Endothelial cell of umbilical vein (primary cell): Measurements from ENCODE around the gene OGFOD2. TPM values are rescaled to one million over a fixed set of nuclear protein-coding genes. Genes with fewer than 3 reads are reported as not detected.

Experiments used
- BruUV-seq: library from RNA; stranded (reverse); fragments of 400-500 nt; replicated peaks from 2 replicates; lab custom pipeline; 2021; lab: Mats Ljungman, UMichigan
- CTCF ChIA-PET: fragments of 300-600, 350-600 bp; sonication (Branson Sonifier 250); formaldehyde crosslinking; loops from one replicate; lab custom pipeline; 2021; ENCODE audit warnings: antibody characterized with exemption, inconsistent platforms; lab: Charles Lee
- POLR2A ChIA-PET: fragments of 300-600, 350-600 bp; sonication (Branson Sonifier 250); formaldehyde crosslinking; loops from one replicate; lab custom pipeline; 2021; ENCODE audit warnings: antibody characterized with exemption, inconsistent platforms; lab: Charles Lee
- DNase-seq: peaks from one replicate; pipeline ENCODE4 v3.0.0-alpha.2; 2011; ENCODE audit warnings: low read depth, low spot score
- FAIRE-seq: peaks from 2 replicates; lab custom pipeline; 2011; peaks lifted over from hg19 to GRCh38; lab: Jason Lieb, UNC
- H2AFZ ChIP-seq: 2 replicates; pipeline ENCODE4 v1.6.0; 2012; ENCODE audit warnings: low read depth, low read length, control low read depth, inconsistent platforms
- H3K27ac ChIP-seq: 2 replicates; pipeline ENCODE4 v1.5.1; 2011; ENCODE audit warnings: low read depth, mild to moderate bottlenecking, control low read depth, low read length, moderate library complexity; ENCODE audit not compliant: insufficient read depth
- H3K27me3 ChIP-seq, 2 experiments: 2 replicates each; pipeline versions ENCODE4 v1.6.0 to v1.6.1; 2011; ENCODE audit warnings: low read length in 2 of 2, mixed read lengths in 1 of 2; ENCODE audit not compliant: control insufficient read depth in 2 of 2, insufficient read depth in 2 of 2
- H3K36me3 ChIP-seq, 2 experiments: 2 replicates in 1 of 2; 3 replicates in 1 of 2; pipeline ENCODE4 v1.5.1; 2011; ENCODE audit warnings: low read length in 2 of 2, mild to moderate bottlenecking in 1 of 2, moderate library complexity in 1 of 2; ENCODE audit not compliant: control insufficient read depth in 2 of 2, insufficient read depth in 2 of 2; ENCODE audit errors: extremely low read depth in 1 of 2
- H3K4me1 ChIP-seq: 3 replicates; pipeline ENCODE4 v1.5.1; 2011; ENCODE audit warnings: mild to moderate bottlenecking, low read length; ENCODE audit not compliant: control insufficient read depth, insufficient read depth; ENCODE audit errors: extremely low read depth
- H3K4me2 ChIP-seq: 2 replicates; pipeline ENCODE4 v1.6.1; 2011; ENCODE audit warnings: low read length, control low read depth, mixed read lengths; ENCODE audit not compliant: insufficient read depth
- H3K4me3 ChIP-seq, 3 experiments: fragments of 200-600 bp in 1 of 3; sonication (generic), shearing (Covaris generic) in 1 of 3; replicated peaks in 1 of 3; 2 replicates each; pipeline ENCODE4 v1.5.1; 2011 to 2016; ENCODE audit warnings: control low read depth in 3 of 3, low read length in 3 of 3, mild to moderate bottlenecking in 2 of 3, inconsistent platforms in 1 of 3, low read depth in 1 of 3, moderate library complexity in 1 of 3; ENCODE audit not compliant: insufficient read depth in 1 of 3
- H3K79me2 ChIP-seq: 2 replicates; pipeline ENCODE4 v1.6.0; 2012; ENCODE audit warnings: low read length, inconsistent platforms; ENCODE audit not compliant: control insufficient read depth, insufficient read depth
- H3K9ac ChIP-seq: replicated peaks from 2 replicates; pipeline ENCODE3; 2011; ENCODE audit warnings: low read length, control low read depth; ENCODE audit not compliant: insufficient read depth; ENCODE audit errors: extremely low read depth
- H3K9me1 ChIP-seq: replicated peaks from 3 replicates; pipeline ENCODE4 v1.6.0; 2011; ENCODE audit warnings: mild to moderate bottlenecking, low read length; ENCODE audit not compliant: control insufficient read depth, insufficient read depth; ENCODE audit errors: extremely low read depth
- H3K9me3 ChIP-seq: replicated peaks from 2 replicates; pipeline ENCODE4 v1.5.1; 2012; ENCODE audit warnings: low read length, inconsistent platforms; ENCODE audit not compliant: control insufficient read depth, insufficient read depth
- H4K20me1 ChIP-seq: replicated peaks from 2 replicates; pipeline ENCODE3; 2011; ENCODE audit warnings: mild to moderate bottlenecking, low read length; ENCODE audit not compliant: control insufficient read depth, insufficient read depth; ENCODE audit errors: extremely low read depth
- CTCF ChIP-seq, 2 donors: IDR thresholded peaks; 1 replicate in 1 of 2; 2 replicates in 1 of 2; pipeline ENCODE4 v1.5.1; 2011; ENCODE audit warnings: low read length in 2 of 2, mild to moderate bottlenecking in 2 of 2, moderate library complexity in 2 of 2, control low read depth in 1 of 2, inconsistent platforms in 1 of 2, low read depth in 1 of 2; ENCODE audit not compliant: insufficient read depth in 1 of 2; ENCODE audit errors: extremely low read depth in 1 of 2
- EZH2 ChIP-seq: IDR thresholded peaks from 2 replicates; pipeline ENCODE4 v1.6.1; 2012; ENCODE audit warnings: borderline replicate concordance, low read depth, mild to moderate bottlenecking, moderate library complexity, low read length, inconsistent platforms; ENCODE audit not compliant: severe bottlenecking
- FOS ChIP-seq: IDR thresholded peaks from 2 replicates; pipeline ENCODE4 v1.6.1; 2011; ENCODE audit warnings: mild to moderate bottlenecking, low read length, moderate library complexity, borderline replicate concordance; ENCODE audit not compliant: insufficient read depth
- GATA2 ChIP-seq: IDR thresholded peaks from 2 replicates; pipeline ENCODE4 v1.7.0; 2011; ENCODE audit warnings: low read depth, mild to moderate bottlenecking, moderate library complexity, mixed read lengths, low read length; ENCODE audit not compliant: insufficient read length, insufficient read depth
- JUN ChIP-seq: IDR thresholded peaks from 2 replicates; pipeline ENCODE4 v1.6.1; 2011; ENCODE audit warnings: borderline replicate concordance, low read depth; ENCODE audit not compliant: insufficient read length, insufficient read depth
- MAX ChIP-seq: IDR thresholded peaks from 2 replicates; pipeline ENCODE4 v1.6.1; 2011; ENCODE audit not compliant: insufficient read depth, insufficient read length
- MYC ChIP-seq: IDR thresholded peaks from one replicate; pipeline ENCODE4 v1.6.1; 2011; ENCODE audit warnings: mild to moderate bottlenecking, low read depth, low read length
- POLR2A ChIP-seq: IDR thresholded peaks from 2 replicates; pipeline ENCODE4 v1.6.1; 2012; ENCODE audit warnings: low read depth, mild to moderate bottlenecking, control low read depth, low read length
- POLR2AphosphoS5 ChIP-seq: IDR thresholded peaks from 2 replicates; pipeline ENCODE4 v1.6.1; 2012; ENCODE audit warnings: low read depth, mild to moderate bottlenecking, control low read depth, low read length, moderate library complexity; ENCODE audit not compliant: insufficient read depth
- dilution Hi-C: fragments of 300-500 bp; cut with MboI; formaldehyde crosslinking; loops from one replicate; pipeline ENCODE4 v1.15.0; 2019; ENCODE audit warnings: low sequenced_read_pairs; ENCODE audit not compliant: extremely low pct_ligation_motif_present
- intact Hi-C: fragments of 100-400 bp; cut with micrococcal nuclease; formaldehyde crosslinking; loops from one replicate; pipeline ENCODE4 v1.10.0; 2022
- polyA plus RNA-seq, 4 experiments: library from polyadenylated mRNA; depleted of rRNA in 3 of 4; stranded (reverse) in 3 of 4; unstranded in 1 of 4; fragments of >200 nt; gene quantifications; 2 replicates each; pipeline versions ENCODE4 v1.2.1 to v1.2.3, GENCODE V29; 2011 to 2012; ENCODE audit warnings: missing spikeins in 1 of 4
- total RNA-seq: library from RNA; stranded (reverse); gene quantifications from 2 replicates; pipeline ENCODE4 v1.2.3, GENCODE V29; 2021

The OGFOD2 gene
- total and polyA plus RNA-seq, 2 donors (not counting 3 experiments of a cell fraction or from before 2014, with no cell fraction given), result 16.8 to 24.1 TPM

GRCh38 chr12:122929812-122930211 is 45.2 kb upstream of the OGFOD2 start:
- intact Hi-C loops, result no loop called here
- Histone ChIP-seq H3K27me3 (no peaks in the 10 kb centered on the region), H3K27ac (no peak overlapping the region), H3K4me3 (no peak overlapping the region), H4K20me1 (no peaks in the 10 kb centered on the region), H3K9ac (no peak overlapping the region), H3K36me3 (no peaks in the 10 kb centered on the region), H2AFZ (no peak overlapping the region), H3K9me1 (no peaks in the 10 kb centered on the region), H3K9me3 (no peaks in the 10 kb centered on the region), H3K4me2 (no peak overlapping the region), H3K4me1 (no peaks in the 10 kb centered on the region), H3K79me2 (no peaks in the 10 kb centered on the region)
- DNase-seq (no peak), FAIRE-seq (no peak)
- ChIA-PET CTCF (interaction anchor here (1.1 kb wide), 1 partner anchor 32 kb away, joined by 3 read pairs; no protein-coding TSS in a partner anchor), POLR2A (no interaction called here)
- dilution Hi-C loops, result no loop called here
- TF ChIP-seq EZH2, result no peak
- no TSS peak for BruUV-seq

GRCh38 chr12:122932207-122932606 is 42.8 kb upstream of the OGFOD2 start:
- intact Hi-C loops (no loop called here), dilution Hi-C loops (no loop called here)
- FAIRE-seq (no peak), DNase-seq (no peak)
- no peak for TF ChIP-seq MAX
- no peak for TF ChIP-seq GATA2
- no peak for TF ChIP-seq FOS
- TF ChIP-seq CTCF (IDR thresholded peaks at IDR 0.05; ENCODE audit: extremely low read depth in 1 of 2, insufficient read depth in 1 of 2, low read depth in 1 of 2, low read length in 2 of 2), result no peak
- TF ChIP-seq POLR2AphosphoS5, result no peak
- no peak for TF ChIP-seq EZH2
- no peak for TF ChIP-seq POLR2A
- no peak for TF ChIP-seq MYC
- no peak for TF ChIP-seq JUN
- CTCF ChIA-PET, result no interaction called here
- no peaks in the 10 kb centered on the region for H3K79me2 ChIP-seq
- H3K9ac ChIP-seq, result no peak overlapping the region
- H3K36me3 ChIP-seq, result no peaks in the 10 kb centered on the region
- no peak overlapping the region for H3K4me3 ChIP-seq
- H3K4me1 ChIP-seq, result no peaks in the 10 kb centered on the region
- no peak overlapping the region for H3K4me2 ChIP-seq
- POLR2A ChIA-PET, result no interaction called here
- H3K9me1 ChIP-seq, result no peaks in the 10 kb centered on the region
- no peak overlapping the region for H2AFZ ChIP-seq
- no peaks in the 10 kb centered on the region for H3K9me3 ChIP-seq
- no peak overlapping the region for H3K27ac ChIP-seq
- no peaks in the 10 kb centered on the region for H3K27me3 ChIP-seq
- H4K20me1 ChIP-seq, result no peaks in the 10 kb centered on the region
- no TSS peak for BruUV-seq
